VCaP (cell line): Measurements from ENCODE around the gene CAB39L.

Experiments
- H3K27ac ChIP-seq: fragments of 450-650 bp; 2 replicates; pipeline ENCODE4 v1.5.1; 2017
- TF ChIP-seq, protein P1 (sequence below): fragments of 450-650 bp; conservative IDR thresholded peaks from 2 replicates; pipeline ENCODE4 v1.5.1; 2017; ENCODE audit warnings: mild to moderate bottlenecking, moderate library complexity

The CAB39L gene

DNA sequence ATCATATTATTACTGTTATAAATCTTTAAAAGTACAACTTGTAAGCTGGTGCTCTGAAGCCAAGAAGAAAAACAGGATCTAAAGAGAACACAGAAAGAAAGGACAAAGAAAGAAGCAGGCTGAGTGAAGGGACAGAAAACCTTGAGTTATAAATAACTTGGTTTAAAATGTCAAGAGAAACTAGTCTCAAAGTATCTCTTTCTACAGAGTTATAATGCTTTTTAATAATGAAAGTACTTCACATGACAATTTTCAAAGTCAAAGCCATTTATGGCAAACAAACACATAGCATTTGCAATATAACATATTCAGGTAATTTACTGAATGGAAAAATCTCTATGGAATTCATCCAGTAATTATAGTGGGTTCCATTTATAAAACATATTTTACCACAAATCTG is 33.4 kb downstream of the CAB39L start:
- no peak overlapping the region for H3K27ac ChIP-seq
- TF ChIP-seq, protein P1, sequence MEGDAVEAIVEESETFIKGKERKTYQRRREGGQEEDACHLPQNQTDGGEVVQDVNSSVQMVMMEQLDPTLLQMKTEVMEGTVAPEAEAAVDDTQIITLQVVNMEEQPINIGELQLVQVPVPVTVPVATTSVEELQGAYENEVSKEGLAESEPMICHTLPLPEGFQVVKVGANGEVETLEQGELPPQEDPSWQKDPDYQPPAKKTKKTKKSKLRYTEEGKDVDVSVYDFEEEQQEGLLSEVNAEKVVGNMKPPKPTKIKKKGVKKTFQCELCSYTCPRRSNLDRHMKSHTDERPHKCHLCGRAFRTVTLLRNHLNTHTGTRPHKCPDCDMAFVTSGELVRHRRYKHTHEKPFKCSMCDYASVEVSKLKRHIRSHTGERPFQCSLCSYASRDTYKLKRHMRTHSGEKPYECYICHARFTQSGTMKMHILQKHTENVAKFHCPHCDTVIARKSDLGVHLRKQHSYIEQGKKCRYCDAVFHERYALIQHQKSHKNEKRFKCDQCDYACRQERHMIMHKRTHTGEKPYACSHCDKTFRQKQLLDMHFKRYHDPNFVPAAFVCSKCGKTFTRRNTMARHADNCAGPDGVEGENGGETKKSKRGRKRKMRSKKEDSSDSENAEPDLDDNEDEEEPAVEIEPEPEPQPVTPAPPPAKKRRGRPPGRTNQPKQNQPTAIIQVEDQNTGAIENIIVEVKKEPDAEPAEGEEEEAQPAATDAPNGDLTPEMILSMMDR, result no peak

DNA sequence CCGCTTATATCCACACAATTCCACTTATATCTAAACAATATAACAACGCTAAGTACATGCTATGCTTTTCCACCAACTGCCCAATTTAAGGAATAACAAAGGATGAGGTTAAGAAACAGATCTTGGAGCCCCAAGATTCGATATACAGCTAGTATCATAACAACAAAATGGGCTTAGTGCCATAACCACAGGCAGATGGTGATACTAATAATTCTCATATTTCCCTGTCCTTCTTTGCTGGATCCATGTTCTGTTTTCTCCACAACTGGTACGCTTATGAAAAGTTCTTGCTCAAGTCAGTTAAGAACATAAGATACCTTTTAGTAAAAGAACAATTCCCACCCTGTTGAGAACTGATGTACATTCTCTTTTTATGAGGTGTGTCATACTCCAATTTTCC is 33.9 kb downstream of the CAB39L start:
- TF ChIP-seq, protein P1, result no peak

DNA sequence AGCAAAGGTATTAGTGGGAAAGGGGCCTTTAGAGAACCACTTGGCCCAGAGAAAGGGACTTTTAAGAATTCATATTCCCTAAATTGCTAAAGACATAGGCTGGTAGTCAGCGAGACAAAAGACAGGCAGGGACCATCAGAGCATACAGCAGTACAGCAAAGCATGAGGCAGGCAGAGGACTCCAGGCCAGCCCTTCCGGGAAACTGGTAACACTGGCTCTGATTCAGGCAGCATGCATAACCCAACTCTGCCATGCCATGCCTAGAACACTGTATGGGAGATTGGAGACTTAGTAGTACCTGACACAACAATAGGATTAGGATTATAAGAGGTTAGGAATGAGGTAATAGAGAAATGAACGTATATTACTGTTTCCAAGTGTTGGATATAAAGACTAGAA is 34.9 kb downstream of the CAB39L start:
- TF ChIP-seq, protein P1, result no peak
- no peak overlapping the region for H3K27ac ChIP-seq

More for the DNA sequence above, 33.9 kb downstream of the CAB39L start:
- no peak overlapping the region for H3K27ac ChIP-seq

DNA sequence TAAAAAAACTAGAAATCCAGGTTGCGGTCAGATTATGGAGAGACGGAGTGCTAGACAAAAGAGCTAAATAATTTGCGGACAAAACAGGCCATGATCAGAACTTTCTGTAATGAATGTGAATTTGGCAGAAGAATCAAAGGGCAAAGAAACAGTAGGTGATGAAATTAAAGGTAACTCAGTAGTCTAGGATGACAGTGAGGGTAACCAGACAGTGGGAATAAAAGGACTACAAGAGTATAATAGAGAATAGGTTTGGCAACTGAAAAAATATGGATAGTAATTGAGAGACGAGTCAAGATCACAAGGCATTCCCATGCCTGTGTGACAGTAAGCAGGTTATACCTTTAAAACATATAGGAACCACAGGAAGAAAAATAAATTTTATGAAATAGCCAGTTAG is 35.9 kb downstream of the CAB39L start:
- TF ChIP-seq, protein P1, result no peak
- H3K27ac ChIP-seq, result no peak overlapping the region

DNA sequence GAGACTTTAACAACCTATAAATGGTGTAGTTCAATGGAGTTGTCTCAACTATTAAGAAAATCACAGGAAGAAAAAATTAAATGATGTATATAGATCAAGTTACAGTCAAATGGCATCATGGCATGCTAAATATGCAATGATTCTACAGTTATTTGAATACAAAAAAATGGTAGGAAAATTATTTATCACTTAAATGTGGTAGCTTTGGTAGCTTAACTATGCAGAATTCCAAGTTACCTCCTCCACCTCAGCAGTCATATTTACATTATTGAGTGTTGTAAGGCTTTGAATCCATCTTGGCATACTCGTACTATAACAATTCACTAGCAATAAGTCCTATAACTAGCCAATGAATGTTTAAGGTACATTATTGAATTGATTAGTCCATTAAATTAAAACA is 36.8 kb downstream of the CAB39L start:
- H3K27ac ChIP-seq, result no peak overlapping the region
- TF ChIP-seq, protein P1, result no peak

DNA sequence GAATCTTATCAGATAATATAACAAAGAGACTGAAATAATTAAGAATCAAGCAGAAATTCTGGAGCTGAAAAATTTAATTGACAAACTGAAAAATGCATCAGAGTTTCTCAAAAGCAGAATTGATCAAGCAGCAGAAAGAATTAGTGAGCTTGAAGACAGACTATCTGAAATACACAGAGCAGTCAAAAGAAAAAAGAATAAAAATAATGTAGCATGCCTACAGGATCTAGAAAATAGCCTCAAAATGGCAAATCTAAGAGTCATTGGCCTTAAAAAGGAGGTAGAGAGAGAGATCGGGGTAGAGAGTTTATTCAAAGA is 39.2 kb downstream of the CAB39L start:
- TF ChIP-seq, protein P1, result no peak
- H3K27ac ChIP-seq, result no peak overlapping the region

DNA sequence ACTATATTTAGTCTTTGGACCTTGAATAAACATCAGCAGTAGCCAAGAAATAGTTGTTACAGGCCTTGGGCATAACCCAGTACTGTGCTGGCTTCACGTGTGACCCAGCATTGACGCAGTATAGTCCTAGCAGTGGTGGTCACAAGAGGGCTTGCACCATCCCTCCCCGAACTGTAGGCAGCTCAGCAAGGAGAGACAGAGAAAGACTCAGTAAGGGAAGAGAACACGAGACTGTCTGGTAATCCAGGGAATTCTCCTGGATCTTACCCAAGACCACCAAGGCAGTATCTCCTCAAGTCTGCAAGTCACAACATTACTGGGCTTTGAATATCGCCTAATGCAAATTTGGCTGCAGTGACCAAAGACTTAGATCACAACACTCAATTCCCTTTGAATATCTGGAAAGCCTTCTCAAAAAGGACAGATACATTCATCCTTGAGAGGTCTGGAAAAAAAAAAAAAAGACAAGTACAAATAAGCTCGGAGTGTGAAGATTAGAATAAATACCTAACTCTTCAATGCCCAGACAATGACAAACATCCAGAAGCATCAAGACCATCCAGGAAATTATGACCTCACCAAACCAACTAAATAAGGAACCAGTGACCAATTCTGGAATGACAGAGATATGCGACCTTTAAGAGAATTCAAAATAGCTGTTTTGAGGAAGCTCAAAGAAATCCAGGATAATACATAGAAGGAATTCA is 39.7 kb downstream of the CAB39L start:
- H3K27ac ChIP-seq, result no peak overlapping the region
- TF ChIP-seq, protein P1, result no peak
